Stimulated activated CD4-positive, alpha-beta T cell treated with anti-CD3 and anti-CD28 coated beads, Interleukin-12 subunit alpha, Interleukin-12 subunit beta, amount 100 ng/mL, for 24 hours (primary cell): ENCODE data around the gene GRK1.
A peak's percentile ranks its signal among the peaks of the same experiment; 100 is the strongest.

Experiments used
- DNase-seq, 2 experiments: peaks; one replicate each; pipeline ENCODE4 v3.0.0-alpha.2; 2020; ENCODE audit warnings: low read depth in 2 of 2

The GRK1 gene

GRCh38 chr13:113758651-113759524 is 91.9 kb downstream of the GRK1 start, which contains the start of gene TMEM255B:
Gene TMEM255B, plus strand, starts transcription at chr13:113759226. Its CDS starts 44 bp downstream, at chr13:113759270.
- DNase-seq = peak; percentile 57 to 75

- no peak for DNase-seq
These were observed 92.6 kb downstream of the GRK1 start for GRCh38 chr13:113759525-113760137.

- DNase-seq = no peak
These were observed 94.1 kb downstream of the GRK1 start for GRCh38 chr13:113761136-113761535.

GRCh38 chr13:113762075-113762474 is 95.1 kb downstream of the GRK1 start:
- DNase-seq = no peak

- no peak for DNase-seq
These were observed 95.5 kb downstream of the GRK1 start for GRCh38 chr13:113762538-113762937.

- no peak for DNase-seq
These were observed 96.2 kb downstream of the GRK1 start for GRCh38 chr13:113763254-113763653.

- no peak for DNase-seq
These were observed 97.2 kb downstream of the GRK1 start for GRCh38 chr13:113763961-113764792.

GRCh38 chr13:113764793-113765563 is 98.0 kb downstream of the GRK1 start:
- DNase-seq = no peak

GRCh38 chr13:113765564-113765910 is 98.5 kb downstream of the GRK1 start:
- DNase-seq = no peak

GRCh38 chr13:113766035-113766800 is 99.2 kb downstream of the GRK1 start:
- DNase-seq = no peak

- no peak for DNase-seq
These were observed 100.3 kb downstream of the GRK1 start for GRCh38 chr13:113767366-113767765.

- DNase-seq = no peak
These were observed 101.2 kb downstream of the GRK1 start for GRCh38 chr13:113768018-113768905.

- no peak for DNase-seq
These were observed 102.1 kb downstream of the GRK1 start for GRCh38 chr13:113769106-113769505.

- DNase-seq = no peak
These were observed 102.9 kb downstream of the GRK1 start for GRCh38 chr13:113769881-113770280.

- DNase-seq = no peak
These were observed 103.4 kb downstream of the GRK1 start for GRCh38 chr13:113770441-113770840.

GRCh38 chr13:113770937-113771336 is 103.9 kb downstream of the GRK1 start:
- no peak for DNase-seq

GRCh38 chr13:113771709-113772331 is 104.8 kb downstream of the GRK1 start:
- DNase-seq = no peak

GRCh38 chr13:113774177-113775107 is 107.4 kb downstream of the GRK1 start:
- DNase-seq = no peak
